Transverse colon (tissue), 4 donors: ENCODE measurements around the gene BUD23.

Source experiments
- POLR2A ChIP-seq: fragments of 450-650 bp; IDR thresholded peaks from one replicate; pipeline ENCODE4 v1.6.1; 2016; ENCODE audit warnings: antibody characterized with exemption, mild to moderate bottlenecking, moderate library complexity
- POLR2AphosphoS5 ChIP-seq, 3 donors: sonication (generic); formaldehyde crosslinking; IDR thresholded peaks; one replicate each; pipeline ENCODE4 v1.6.1; 2016; ENCODE audit warnings: antibody characterized with exemption in 3 of 3
- TF ChIP-seq, protein P1 (sequence below), 5 experiments: fragments of 200-600 bp in 3 of 5; fragments of 450-650 bp in 2 of 5; sonication (generic) in 3 of 5; IDR thresholded peaks; 1 replicate in 2 of 5; 2 replicates in 3 of 5; pipeline ENCODE4 v1.5.1; 2016 to 2017; ENCODE audit warnings: antibody characterized with exemption in 5 of 5, inconsistent platforms in 3 of 5, mild to moderate bottlenecking in 2 of 5, moderate library complexity in 1 of 5

DNA sequence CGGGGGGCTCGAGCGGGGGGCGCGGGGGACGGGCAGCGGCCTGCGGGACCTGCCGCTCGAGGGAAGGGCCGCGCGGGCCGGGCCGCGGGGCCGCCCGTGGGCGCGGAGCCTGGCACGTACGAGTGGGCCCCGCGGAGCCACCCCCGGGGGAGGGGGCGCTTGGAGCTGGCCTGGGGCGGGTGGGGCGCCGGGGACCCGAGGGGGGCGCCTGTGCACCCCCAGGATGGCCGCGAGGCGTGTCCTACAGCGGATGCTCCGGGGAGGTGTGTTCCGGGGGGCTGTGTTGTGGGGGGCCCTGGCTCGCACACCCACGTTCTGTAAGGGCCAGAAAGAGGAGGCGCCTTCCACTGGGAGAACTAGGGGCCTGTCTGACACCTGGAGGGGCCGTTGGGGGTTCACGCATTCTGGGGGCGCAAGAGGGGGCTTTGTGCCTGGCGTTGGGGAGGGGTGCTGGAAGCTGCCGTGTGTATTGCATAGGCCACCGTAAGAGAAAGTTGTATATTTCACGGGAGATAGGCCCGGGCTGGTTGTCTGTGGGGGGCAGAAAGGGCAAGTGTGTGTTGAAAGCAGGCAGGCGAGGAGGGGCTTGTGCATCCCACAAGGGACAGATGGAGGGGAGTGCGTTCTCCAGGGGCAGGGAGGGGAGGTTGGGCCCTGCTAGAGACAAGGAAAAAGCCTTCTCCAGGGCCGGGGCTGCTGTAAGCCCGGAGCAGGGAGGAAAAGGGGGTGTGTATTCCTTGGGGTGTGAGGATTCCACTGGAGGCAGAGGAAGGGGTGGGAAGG is 15.1 kb upstream of the BUD23 start:
- TF ChIP-seq, protein P1, sequence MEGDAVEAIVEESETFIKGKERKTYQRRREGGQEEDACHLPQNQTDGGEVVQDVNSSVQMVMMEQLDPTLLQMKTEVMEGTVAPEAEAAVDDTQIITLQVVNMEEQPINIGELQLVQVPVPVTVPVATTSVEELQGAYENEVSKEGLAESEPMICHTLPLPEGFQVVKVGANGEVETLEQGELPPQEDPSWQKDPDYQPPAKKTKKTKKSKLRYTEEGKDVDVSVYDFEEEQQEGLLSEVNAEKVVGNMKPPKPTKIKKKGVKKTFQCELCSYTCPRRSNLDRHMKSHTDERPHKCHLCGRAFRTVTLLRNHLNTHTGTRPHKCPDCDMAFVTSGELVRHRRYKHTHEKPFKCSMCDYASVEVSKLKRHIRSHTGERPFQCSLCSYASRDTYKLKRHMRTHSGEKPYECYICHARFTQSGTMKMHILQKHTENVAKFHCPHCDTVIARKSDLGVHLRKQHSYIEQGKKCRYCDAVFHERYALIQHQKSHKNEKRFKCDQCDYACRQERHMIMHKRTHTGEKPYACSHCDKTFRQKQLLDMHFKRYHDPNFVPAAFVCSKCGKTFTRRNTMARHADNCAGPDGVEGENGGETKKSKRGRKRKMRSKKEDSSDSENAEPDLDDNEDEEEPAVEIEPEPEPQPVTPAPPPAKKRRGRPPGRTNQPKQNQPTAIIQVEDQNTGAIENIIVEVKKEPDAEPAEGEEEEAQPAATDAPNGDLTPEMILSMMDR (IDR thresholded peaks at IDR 0.05) = no peak
- no peak for TF ChIP-seq POLR2AphosphoS5 (IDR thresholded peaks at IDR 0.05)
- TF ChIP-seq POLR2A = no peak
